A549 (cell line): Measurements from ENCODE around the gene HSD17B2. TPM values are rescaled to one million over a fixed set of nuclear protein-coding genes. Genes with fewer than 3 reads are reported as not detected.

Source experiments
- ATAC-seq, 2 experiments: fragments of 200-7000 bp in 1 of 2; fragments of >200 bp in 1 of 2; cut with Nextera tagmentation in 1 of 2; cut with Tn5 transposase in 1 of 2; 3 replicates each; pipeline versions ENCODE4 v1.8.0 to v1.9.1; 2018 to 2020; ENCODE audit warnings: mild to moderate bottlenecking in 1 of 2, moderate library complexity in 1 of 2
- CTCF ChIA-PET: fragments of 300-600 bp; sonication (Branson Sonifier 250); formaldehyde crosslinking; extraction: SDS; loops from one replicate; lab custom pipeline; 2021; ENCODE audit warnings: antibody characterized with exemption, inconsistent platforms; lab: Yijun Ruan, JAX
- POLR2A ChIA-PET: fragments of 350-600 bp; formaldehyde crosslinking; extraction: SDS; loops from one replicate; lab custom pipeline; 2021; ENCODE audit warnings: antibody characterized with exemption, inconsistent platforms; lab: Yijun Ruan, JAX
- DNase-seq, 2 experiments: peaks; one replicate each; pipeline versions ENCODE4 v3.0.0 to v3.0.0-alpha.2; 2011 to 2016; ENCODE audit warnings: low read depth in 1 of 2, low spot score in 1 of 2
- FAIRE-seq: peaks from 2 replicates; lab custom pipeline; 2011; peaks lifted over from hg19 to GRCh38; lab: Jason Lieb, UNC
- H3K27ac ChIP-seq, 2 experiments: fragments of >200 bp; sonication (Bioruptor Twin); formaldehyde crosslinking; 3 replicates each; pipeline ENCODE4 v1.5.1; 2016 to 2017
- H3K4me1 ChIP-seq: fragments of >200 bp; sonication (Bioruptor Twin); formaldehyde crosslinking; 3 replicates; pipeline ENCODE4 v1.6.1; 2016
- H3K4me2 ChIP-seq: fragments of >200 bp; sonication (Bioruptor Twin); formaldehyde crosslinking; 3 replicates; pipeline ENCODE4 v1.6.1; 2016
- H3K4me3 ChIP-seq: fragments of >200 bp; sonication (Bioruptor Twin); formaldehyde crosslinking; 3 replicates; pipeline ENCODE4 v1.5.1; 2016
- H3K9me3 ChIP-seq: fragments of >200 bp; sonication (Bioruptor Twin); formaldehyde crosslinking; 3 replicates; pipeline ENCODE4 v1.6.1; 2016
- BCL3 ChIP-seq: fragments of >200 bp; sonication (Bioruptor Twin); formaldehyde crosslinking; IDR thresholded peaks from 3 replicates; pipeline ENCODE4 v1.6.1; 2016
- CBX2 ChIP-seq: fragments of 200-600 bp; sonication (generic); IDR thresholded peaks from 2 replicates; pipeline ENCODE4 v1.6.1; 2016; ENCODE audit warnings: low read depth, mild to moderate bottlenecking, borderline replicate concordance
- CHD2 ChIP-seq: fragments of 150-350 bp; IDR thresholded peaks from 2 replicates; pipeline ENCODE4 v1.6.1; 2014; ENCODE audit warnings: low read length; ENCODE audit not compliant: partially characterized antibody
- CHD4 ChIP-seq: fragments of 200-600 bp; sonication (generic); IDR thresholded peaks from 2 replicates; pipeline ENCODE4 v1.6.1; 2016; ENCODE audit warnings: antibody characterized with exemption, mild to moderate bottlenecking, borderline replicate concordance
- EHF ChIP-seq: fragments of 250-450 bp; sonication (Bioruptor Pico); IDR thresholded peaks from 2 replicates; pipeline ENCODE4 v1.5.0; 2020; ENCODE audit warnings: mild to moderate bottlenecking
- EHMT2 ChIP-seq: fragments of 200-600 bp; sonication (generic); IDR thresholded peaks from 2 replicates; pipeline ENCODE4 v1.6.1; 2016; ENCODE audit warnings: antibody characterized with exemption, low read depth, mild to moderate bottlenecking, moderate library complexity
- ESRRA ChIP-seq: fragments of 150-350 bp; IDR thresholded peaks from 2 replicates; pipeline ENCODE4 v1.6.1; 2014; ENCODE audit warnings: mild to moderate bottlenecking, low read length, borderline replicate concordance
- FOSB ChIP-seq: fragments of 250-450 bp; sonication (Bioruptor Pico); IDR thresholded peaks from 2 replicates; pipeline ENCODE4 v1.5.0; 2020; ENCODE audit warnings: mild to moderate bottlenecking, moderate library complexity
- FOSL2 ChIP-seq, 2 experiments: fragments of 450-650 bp in 1 of 2; fragments of >200 bp in 1 of 2; sonication (Bioruptor Twin) in 1 of 2; formaldehyde crosslinking; IDR thresholded peaks; 2 replicates each; pipeline versions ENCODE4 v1.5.0 to v1.6.1; 2016 to 2020; ENCODE audit warnings: mild to moderate bottlenecking in 1 of 2, moderate library complexity in 1 of 2
- FOXS1 ChIP-seq: fragments of 250-450 bp; sonication (Bioruptor Pico); IDR thresholded peaks from 2 replicates; pipeline ENCODE4 v1.5.0; 2020; ENCODE audit warnings: mild to moderate bottlenecking, moderate library complexity
- HEYL ChIP-seq: fragments of 250-450 bp; sonication (Bioruptor Pico); IDR thresholded peaks from 2 replicates; pipeline ENCODE4 v1.8.0; 2021; ENCODE audit warnings: mild to moderate bottlenecking, moderate library complexity
- HOXA7 ChIP-seq: fragments of 250-450 bp; sonication (Bioruptor Pico); IDR thresholded peaks from 2 replicates; pipeline ENCODE4 v1.5.0; 2020; ENCODE audit warnings: mild to moderate bottlenecking, moderate library complexity
- HOXB5 ChIP-seq: fragments of 250-450 bp; sonication (Bioruptor Pico); IDR thresholded peaks from 2 replicates; pipeline ENCODE4 v1.5.0; 2020; ENCODE audit warnings: mild to moderate bottlenecking, moderate library complexity
- JUNB ChIP-seq: fragments of >200 bp; sonication (Bioruptor Twin); formaldehyde crosslinking; IDR thresholded peaks from 2 replicates; pipeline ENCODE4 v1.6.1; 2016
- NR3C1 ChIP-seq: fragments of >200 bp; sonication (Bioruptor Twin); formaldehyde crosslinking; IDR thresholded peaks from 3 replicates; pipeline ENCODE4 v1.6.1; 2017
- POLR2AphosphoS2 ChIP-seq: conservative IDR thresholded peaks from 2 replicates; pipeline ENCODE4 v1.6.1; 2012; ENCODE audit warnings: low read length, improper control_type of control experiment, inconsistent platforms
- RCOR1 ChIP-seq: fragments of 150-350 bp; IDR thresholded peaks from 2 replicates; pipeline ENCODE4 v1.6.1; 2014; ENCODE audit warnings: antibody characterized with exemption, low read length, low read depth
- RNF2 ChIP-seq: fragments of 200-600 bp; sonication (generic); IDR thresholded peaks from 2 replicates; pipeline ENCODE4 v1.6.1; 2016; ENCODE audit warnings: low read depth, mild to moderate bottlenecking, antibody characterized with exemption, moderate library complexity, borderline replicate concordance
- SMC3 ChIP-seq: fragments of >200 bp; sonication (Bioruptor Twin); formaldehyde crosslinking; IDR thresholded peaks from 3 replicates; pipeline ENCODE4 v1.6.1; 2018; ENCODE audit warnings: inconsistent platforms
- SREBF2 ChIP-seq: fragments of 450-650 bp; IDR thresholded peaks from 2 replicates; pipeline ENCODE4 v1.6.1; 2014; ENCODE audit warnings: mild to moderate bottlenecking, moderate library complexity
- TFCP2L1 ChIP-seq: fragments of 250-450 bp; sonication (Bioruptor Pico); IDR thresholded peaks from 2 replicates; pipeline ENCODE4 v1.5.0; 2021; ENCODE audit warnings: mild to moderate bottlenecking
- ZC3H11A ChIP-seq: fragments of 450-650 bp; IDR thresholded peaks from 2 replicates; pipeline ENCODE4 v1.6.1; 2014; ENCODE audit warnings: antibody characterized with exemption, mild to moderate bottlenecking
- WGBS: methylation state at CpG from one replicate; pipeline ENCODE4 v1.1.6; 2017; ENCODE audit errors: missing lambda C conversion rate; 5-methylcytosine and 5-hydroxymethylcytosine counted together
- polyA plus RNA-seq, 4 experiments: library from polyadenylated mRNA; depleted of rRNA in 3 of 4; stranded (reverse); fragments of >200 nt; fragmentation: RNase III in 1 of 4; extraction: RNeasy Plus Mini Kit Qiagen cat#74134 plus additional on column Dnase treatment in 1 of 4; gene quantifications; 2 replicates in 3 of 4; 3 replicates in 1 of 4; pipeline ENCODE4 v1.2.3, GENCODE V29; 2011 to 2017
- TF ChIP-seq, protein P1 (sequence below): fragments of 250-450 bp; sonication (Bioruptor Pico); IDR thresholded peaks from 2 replicates; pipeline ENCODE4 v1.5.0; 2020; ENCODE audit warnings: low read depth, mild to moderate bottlenecking, moderate library complexity
- TF ChIP-seq, protein P2 (sequence below): fragments of 150-350 bp; IDR thresholded peaks from 2 replicates; pipeline ENCODE4 v1.6.1; 2014; ENCODE audit warnings: low read depth, mild to moderate bottlenecking, low read length
- TF ChIP-seq, protein P3 (sequence below): fragments of >200 bp; sonication (Bioruptor Twin); formaldehyde crosslinking; IDR thresholded peaks from 3 replicates; pipeline ENCODE4 v1.5.1; 2016

Gene HSD17B2
- polyA plus RNA-seq, 2 of the 4 experiments (the other 2 are of a cell fraction) = 0.03 TPM; not detected in 1

DNA sequence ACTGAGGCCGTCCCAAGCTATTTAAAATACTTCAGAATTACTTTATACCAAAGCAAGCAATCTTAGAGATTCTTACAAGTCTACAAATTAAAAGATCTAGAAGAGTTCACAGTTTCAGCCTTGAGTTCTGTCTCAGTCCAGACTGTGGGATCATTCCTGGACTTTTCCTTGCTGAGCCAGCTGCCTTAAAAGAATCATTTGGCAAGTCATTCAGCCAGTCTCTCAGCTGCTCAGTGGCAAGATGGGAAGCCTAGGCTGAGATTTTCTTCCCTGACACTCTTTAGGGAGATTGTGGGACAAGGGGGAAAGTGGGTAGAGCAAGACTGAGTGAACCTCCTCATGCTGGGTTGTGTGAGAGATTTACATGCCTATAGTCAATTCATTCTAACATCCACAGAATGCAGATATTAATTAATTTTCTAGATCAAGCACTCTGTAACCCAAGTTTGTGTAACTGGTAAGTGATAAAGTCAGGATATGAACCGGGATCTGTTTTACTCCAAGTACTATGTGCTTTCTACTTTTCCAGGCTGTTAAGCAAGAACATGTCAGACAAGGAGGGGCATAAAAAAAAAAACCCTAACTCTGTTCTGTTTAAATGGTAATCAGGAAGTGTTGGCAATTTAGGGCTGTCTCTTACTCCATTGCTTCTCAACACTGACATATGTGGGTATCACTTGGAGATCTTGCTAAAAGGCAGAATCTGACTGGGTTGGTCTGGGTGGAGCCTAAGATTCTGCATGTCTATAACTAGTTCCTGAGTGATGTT, 50.1 kb downstream of the HSD17B2 start:
- Histone ChIP-seq H3K4me2 (no peak overlapping the region), H3K4me3 (no peak overlapping the region), H3K9me3 (no peaks in the 10 kb centered on the region), H3K27ac (no peak overlapping the region), H3K4me1 (peaks cover 10% of the 10 kb centered on the region; the same call in 2 of the 3 replicates)
- 0% methylated on average over 2 of the region's 2 CpGs for WGBS
- ChIA-PET POLR2A (no interaction called here), CTCF (interaction anchor here (0.6 to 1.8 kb wide), 2 partner anchors 12 to 1549 kb away, joined by 3 to 4 read pairs; no protein-coding TSS in a partner anchor)
- DNase-seq (no peak), FAIRE-seq (no peak), ATAC-seq (no peak)
- no peak for TF ChIP-seq HOXA7 (CRISPR knock-in tag)
- TF ChIP-seq, protein P1, sequence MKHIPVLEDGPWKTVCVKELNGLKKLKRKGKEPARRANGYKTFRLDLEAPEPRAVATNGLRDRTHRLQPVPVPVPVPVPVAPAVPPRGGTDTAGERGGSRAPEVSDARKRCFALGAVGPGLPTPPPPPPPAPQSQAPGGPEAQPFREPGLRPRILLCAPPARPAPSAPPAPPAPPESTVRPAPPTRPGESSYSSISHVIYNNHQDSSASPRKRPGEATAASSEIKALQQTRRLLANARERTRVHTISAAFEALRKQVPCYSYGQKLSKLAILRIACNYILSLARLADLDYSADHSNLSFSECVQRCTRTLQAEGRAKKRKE (CRISPR knock-in tag) = no peak

DNA sequence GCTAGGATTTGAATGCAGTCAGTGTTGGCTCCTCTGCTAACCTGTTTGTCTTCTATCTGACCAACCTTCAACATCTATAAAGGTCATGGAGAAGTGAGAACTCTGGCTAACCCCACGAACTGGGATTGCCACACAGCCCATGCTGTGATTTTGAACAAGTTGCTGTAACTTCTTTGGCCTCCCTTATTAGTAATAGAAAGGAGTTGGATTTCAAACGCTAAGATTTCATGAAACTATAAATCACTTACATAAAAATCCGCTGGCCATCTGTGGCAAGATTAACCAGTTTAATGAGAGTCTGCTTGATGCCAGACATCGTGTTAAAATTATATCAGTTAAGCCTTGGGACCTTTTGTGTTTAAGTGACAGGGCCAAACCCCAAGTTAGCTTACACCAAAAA, 53.4 kb downstream of the HSD17B2 start:
- 40% methylated on average over 4 of the region's 4 CpGs for WGBS
- CTCF ChIA-PET = interaction anchor here (0.7 to 1.2 kb wide), 2 partner anchors 12 to 37 kb away, joined by 3 read pairs; no protein-coding TSS in a partner anchor
- H3K4me1 ChIP-seq = peaks cover 2% of the 10 kb centered on the region; the same call in 1 of the 3 replicates
- no peak for DNase-seq
- POLR2A ChIA-PET = no interaction called here
- H3K4me3 ChIP-seq = no peak overlapping the region
- no peak for TF ChIP-seq TFCP2L1
- TF ChIP-seq FOSB (CRISPR knock-in tag) = no peak
- TF ChIP-seq HEYL (CRISPR knock-in tag) = no peak
- no peak for TF ChIP-seq POLR2AphosphoS2
- TF ChIP-seq EHF (CRISPR knock-in tag) = no peak
- TF ChIP-seq HOXB5 = no peak
- TF ChIP-seq NR3C1 = no peak
- no peak for TF ChIP-seq FOSL2 (IDR thresholded peaks at IDR 0.05)
- no peak for TF ChIP-seq FOSL2 (CRISPR knock-in tag; IDR thresholded peaks at IDR 0.05)
- TF ChIP-seq RNF2 = no peak
- no peak for TF ChIP-seq SREBF2
- TF ChIP-seq RCOR1 = no peak
- no peak for TF ChIP-seq EHMT2
- TF ChIP-seq HOXA7 (CRISPR knock-in tag) = no peak
- no peak for TF ChIP-seq CHD4
- no peak for TF ChIP-seq ESRRA
- TF ChIP-seq CHD2 = no peak
- TF ChIP-seq, all 56 proteins: peak for 0
- FAIRE-seq (no peak), ATAC-seq (no peak)
- Histone ChIP-seq H3K27ac (no peak overlapping the region), H3K9me3 (no peaks in the 10 kb centered on the region), H3K4me2 (no peak overlapping the region)

- no peak overlapping the region for H3K27ac ChIP-seq
- ChIA-PET POLR2A (no interaction called here), CTCF (interaction anchor here (1.4 to 2.1 kb wide), 2 partner anchors 10 to 139 kb away, joined by 4 to 7 read pairs; no protein-coding TSS in a partner anchor)
- ATAC-seq (no peak), DNase-seq (no peak), FAIRE-seq (no peak)
- 84% methylated on average over 1 of the region's 1 CpG for WGBS
- no peak overlapping the region for H3K4me3 ChIP-seq
- no peak overlapping the region for H3K4me2 ChIP-seq
- TF ChIP-seq ZC3H11A = no peak
- TF ChIP-seq FOXS1 (CRISPR knock-in tag) = no peak
- TF ChIP-seq, protein P2, sequence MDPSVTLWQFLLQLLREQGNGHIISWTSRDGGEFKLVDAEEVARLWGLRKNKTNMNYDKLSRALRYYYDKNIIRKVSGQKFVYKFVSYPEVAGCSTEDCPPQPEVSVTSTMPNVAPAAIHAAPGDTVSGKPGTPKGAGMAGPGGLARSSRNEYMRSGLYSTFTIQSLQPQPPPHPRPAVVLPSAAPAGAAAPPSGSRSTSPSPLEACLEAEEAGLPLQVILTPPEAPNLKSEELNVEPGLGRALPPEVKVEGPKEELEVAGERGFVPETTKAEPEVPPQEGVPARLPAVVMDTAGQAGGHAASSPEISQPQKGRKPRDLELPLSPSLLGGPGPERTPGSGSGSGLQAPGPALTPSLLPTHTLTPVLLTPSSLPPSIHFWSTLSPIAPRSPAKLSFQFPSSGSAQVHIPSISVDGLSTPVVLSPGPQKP = no peak
- no peak for TF ChIP-seq TFCP2L1
- TF ChIP-seq EHF (CRISPR knock-in tag) = no peak
- TF ChIP-seq JUNB = no peak
- TF ChIP-seq CBX2 = no peak
- no peak for TF ChIP-seq HOXB5
- no peak for TF ChIP-seq BCL3
- TF ChIP-seq, protein P3, sequence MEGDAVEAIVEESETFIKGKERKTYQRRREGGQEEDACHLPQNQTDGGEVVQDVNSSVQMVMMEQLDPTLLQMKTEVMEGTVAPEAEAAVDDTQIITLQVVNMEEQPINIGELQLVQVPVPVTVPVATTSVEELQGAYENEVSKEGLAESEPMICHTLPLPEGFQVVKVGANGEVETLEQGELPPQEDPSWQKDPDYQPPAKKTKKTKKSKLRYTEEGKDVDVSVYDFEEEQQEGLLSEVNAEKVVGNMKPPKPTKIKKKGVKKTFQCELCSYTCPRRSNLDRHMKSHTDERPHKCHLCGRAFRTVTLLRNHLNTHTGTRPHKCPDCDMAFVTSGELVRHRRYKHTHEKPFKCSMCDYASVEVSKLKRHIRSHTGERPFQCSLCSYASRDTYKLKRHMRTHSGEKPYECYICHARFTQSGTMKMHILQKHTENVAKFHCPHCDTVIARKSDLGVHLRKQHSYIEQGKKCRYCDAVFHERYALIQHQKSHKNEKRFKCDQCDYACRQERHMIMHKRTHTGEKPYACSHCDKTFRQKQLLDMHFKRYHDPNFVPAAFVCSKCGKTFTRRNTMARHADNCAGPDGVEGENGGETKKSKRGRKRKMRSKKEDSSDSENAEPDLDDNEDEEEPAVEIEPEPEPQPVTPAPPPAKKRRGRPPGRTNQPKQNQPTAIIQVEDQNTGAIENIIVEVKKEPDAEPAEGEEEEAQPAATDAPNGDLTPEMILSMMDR = no peak
- TF ChIP-seq SMC3 = no peak
- TF ChIP-seq RNF2 = no peak
- no peak for TF ChIP-seq SREBF2
- H3K4me1 ChIP-seq = no peaks in the 10 kb centered on the region
- H3K9me3 ChIP-seq = no peaks in the 10 kb centered on the region
Observed at GRCh38 chr16:82091241-82091640, 56.2 kb downstream of the HSD17B2 start.
